AG09319 (cell line): Measurements from ENCODE around the gene DPP7.

Experiments used
- DNase-seq: peaks from one replicate; pipeline ENCODE4 v3.0.0-alpha.2; 2010; ENCODE audit warnings: low read depth; ENCODE audit errors: extremely low read depth
- CTCF ChIP-seq: IDR thresholded peaks from 2 replicates; pipeline ENCODE4 v1.5.1; 2011; ENCODE audit warnings: low read depth, mild to moderate bottlenecking, inconsistent platforms, low read length, moderate library complexity

The DPP7 gene

GRCh38 chr9:137146527-137146918, 32.0 kb upstream of the DPP7 start:
- TF ChIP-seq CTCF = no peak
- DNase-seq = no peak

GRCh38 chr9:137145731-137146526, 31.4 kb upstream of the DPP7 start:
- TF ChIP-seq CTCF = no peak
- DNase-seq = no peak

- DNase-seq = no peak
- TF ChIP-seq CTCF = no peak
Observed at GRCh38 chr9:137143459-137143858, 28.9 kb upstream of the DPP7 start.

GRCh38 chr9:137141976-137142936, 27.7 kb upstream of the DPP7 start:
- TF ChIP-seq CTCF = no peak
- no peak for DNase-seq

- TF ChIP-seq CTCF = no peak
Observed at GRCh38 chr9:137141050-137141810, 26.7 kb upstream of the DPP7 start.

GRCh38 chr9:137140151-137141012, 25.8 kb upstream of the DPP7 start:
- no peak for TF ChIP-seq CTCF
- DNase-seq = no peak

More at GRCh38 chr9:137141050-137141810, 26.7 kb upstream of the DPP7 start:
- no peak for DNase-seq
